Measurements from ENCODE around the gene HP1BP3.
"Not testable (repeated sequence)": the region's sequence is repeated elsewhere in the genome, so short reads cannot be mapped to it uniquely, and the experiment has no call there.

The HP1BP3 gene

DNA sequence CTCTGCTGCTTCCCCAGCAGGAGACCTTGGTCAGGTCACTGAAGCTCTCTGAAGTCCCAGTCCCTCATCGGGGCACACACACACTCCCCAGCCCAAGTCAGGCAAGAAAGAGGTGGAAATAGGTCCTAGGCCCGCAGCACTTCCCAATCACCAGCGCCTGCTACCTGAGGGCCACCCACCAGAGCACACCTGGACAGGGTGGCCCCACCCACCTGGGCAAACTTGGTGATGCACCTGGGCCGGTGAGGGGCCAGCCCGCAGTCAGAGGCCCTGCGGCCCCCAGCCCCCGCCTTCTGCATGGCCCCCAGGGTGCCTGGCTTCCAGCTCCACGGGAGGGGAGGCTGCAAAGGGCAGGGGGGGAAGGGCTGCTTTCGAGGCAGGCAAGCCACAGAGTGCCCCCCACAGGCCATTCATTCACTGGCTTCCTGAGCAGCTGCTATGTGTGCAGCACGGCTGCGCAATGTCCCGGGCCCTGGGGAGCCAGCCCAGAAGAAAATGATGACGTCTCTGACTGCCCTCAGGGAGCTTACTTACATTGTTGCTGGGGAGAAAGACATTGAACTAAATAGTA is 59.3 kb downstream of the HP1BP3 start:
- no peak for DNase-seq

DNA sequence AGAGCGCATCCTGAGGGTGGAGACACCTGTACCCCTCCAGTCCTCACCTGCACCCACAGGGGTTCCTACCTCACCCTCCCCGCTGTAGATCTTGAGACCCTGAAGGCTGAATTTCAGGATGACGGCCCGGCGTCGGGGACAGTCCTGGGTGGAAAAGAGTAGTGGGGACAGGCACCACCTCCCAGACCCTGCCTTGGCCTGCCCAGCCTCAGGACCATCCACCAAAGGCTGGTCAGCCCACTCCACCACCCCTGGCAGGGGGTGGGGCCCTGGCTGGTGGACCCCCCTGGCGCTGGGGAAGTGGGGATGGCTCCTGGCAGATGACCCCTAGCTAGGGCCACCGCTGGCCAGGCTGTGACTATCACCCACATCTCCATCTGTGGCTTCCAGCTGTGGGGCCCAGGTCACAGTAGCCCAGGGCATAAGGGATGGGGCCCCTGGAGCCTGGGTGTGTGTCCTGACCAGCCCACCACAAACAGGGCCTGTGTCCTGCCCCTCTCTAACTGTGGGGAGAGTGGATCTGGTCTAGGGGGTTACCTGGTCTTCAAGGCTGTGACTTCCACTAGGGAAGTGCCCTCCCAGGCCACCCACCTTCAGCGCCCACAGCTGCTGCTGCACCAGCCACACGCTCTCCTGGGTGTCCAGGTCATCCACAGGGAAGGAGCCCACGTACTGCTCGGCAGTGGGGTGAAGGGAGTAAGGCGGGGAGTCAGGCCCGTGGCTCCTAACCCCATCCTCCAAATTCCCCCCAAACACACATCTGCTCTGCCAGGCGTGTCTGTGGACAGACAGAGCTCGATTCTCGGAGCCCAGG is 60.0 kb downstream of the HP1BP3 start:
- no peak for DNase-seq

DNA sequence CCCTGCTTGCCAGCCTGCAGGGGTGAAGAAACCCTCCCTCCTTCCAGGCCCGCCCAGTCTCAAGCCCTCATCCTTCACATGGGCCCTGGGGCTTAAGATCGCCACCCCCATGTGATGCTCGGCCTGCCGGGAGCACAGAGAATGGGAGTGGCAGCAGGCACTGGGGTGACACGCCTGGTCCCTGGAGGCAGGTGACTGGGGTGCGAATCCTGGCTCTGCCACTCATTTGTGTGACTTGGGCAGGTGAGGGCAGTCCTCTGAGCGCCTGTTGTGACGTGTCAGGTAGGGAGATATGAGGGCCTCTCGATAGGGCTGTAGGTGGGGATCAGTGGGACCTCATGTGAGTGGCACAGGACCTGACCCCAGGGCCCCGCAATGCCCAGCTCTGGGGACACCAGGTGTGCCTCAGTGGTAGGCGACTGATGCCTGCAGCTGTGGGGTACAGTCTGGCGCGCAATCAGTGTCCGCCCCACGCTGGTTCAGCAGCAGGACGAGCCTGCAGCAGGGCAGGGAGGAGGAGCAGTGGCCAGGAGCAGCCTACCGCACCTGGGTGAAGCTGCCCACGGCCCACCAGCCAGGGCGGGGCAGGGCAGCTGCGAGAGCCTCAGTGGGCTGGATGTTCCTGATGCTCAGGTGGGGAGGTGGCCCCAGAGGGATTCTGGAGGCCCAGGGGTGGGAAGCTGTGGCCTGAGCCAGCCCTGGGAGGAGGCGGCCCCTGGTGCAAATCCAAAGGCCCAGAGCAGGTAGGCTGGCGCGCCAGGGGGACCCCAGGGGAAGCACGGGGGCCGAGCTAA is 60.8 kb downstream of the HP1BP3 start:
- DNase-seq: no peak

DNA sequence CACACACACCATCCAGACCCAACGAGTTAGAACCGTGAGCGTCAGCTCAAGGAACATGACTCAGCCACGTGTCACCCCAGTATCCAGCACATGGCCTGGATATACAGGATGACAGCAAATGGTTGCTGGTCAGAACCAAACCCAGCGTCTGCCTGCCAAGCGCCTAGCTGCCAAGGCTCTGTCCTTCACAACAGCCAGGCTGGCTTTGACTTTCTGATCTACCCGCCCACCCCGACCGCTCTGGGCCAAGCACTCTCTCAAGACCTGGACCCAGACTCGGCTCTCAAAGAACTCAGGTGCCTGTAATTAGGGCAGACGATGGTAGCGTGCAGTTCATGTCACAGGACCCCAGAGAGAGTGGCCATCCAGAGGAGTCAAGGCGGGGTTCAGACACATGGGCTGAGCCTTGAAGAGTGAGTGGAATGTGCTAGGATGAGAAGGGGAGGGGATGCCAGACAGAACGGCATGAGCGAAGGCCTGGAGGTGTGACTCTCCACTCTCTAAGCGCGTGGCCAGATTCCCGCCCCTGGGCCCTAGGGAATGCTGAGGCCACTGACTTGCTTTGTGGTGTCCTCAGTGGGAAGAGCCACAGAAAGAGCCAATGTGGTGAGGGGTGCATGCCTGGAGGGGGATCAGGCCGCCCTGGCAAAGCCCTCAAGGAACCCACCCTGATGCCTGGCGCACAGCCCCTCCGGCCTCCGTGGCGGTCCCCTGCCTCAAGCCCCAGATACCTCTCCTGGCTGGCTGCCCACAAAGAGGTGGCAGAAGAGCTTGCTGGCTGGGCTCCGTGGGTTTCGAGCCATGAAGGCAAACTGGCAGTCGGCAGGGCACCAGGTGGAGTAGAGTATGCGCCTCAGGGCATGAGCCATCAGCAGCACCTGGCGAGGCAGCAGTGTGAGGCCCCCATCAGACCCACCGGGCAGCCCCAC is 61.7 kb downstream of the HP1BP3 start:
- DNase-seq: no peak

DNA sequence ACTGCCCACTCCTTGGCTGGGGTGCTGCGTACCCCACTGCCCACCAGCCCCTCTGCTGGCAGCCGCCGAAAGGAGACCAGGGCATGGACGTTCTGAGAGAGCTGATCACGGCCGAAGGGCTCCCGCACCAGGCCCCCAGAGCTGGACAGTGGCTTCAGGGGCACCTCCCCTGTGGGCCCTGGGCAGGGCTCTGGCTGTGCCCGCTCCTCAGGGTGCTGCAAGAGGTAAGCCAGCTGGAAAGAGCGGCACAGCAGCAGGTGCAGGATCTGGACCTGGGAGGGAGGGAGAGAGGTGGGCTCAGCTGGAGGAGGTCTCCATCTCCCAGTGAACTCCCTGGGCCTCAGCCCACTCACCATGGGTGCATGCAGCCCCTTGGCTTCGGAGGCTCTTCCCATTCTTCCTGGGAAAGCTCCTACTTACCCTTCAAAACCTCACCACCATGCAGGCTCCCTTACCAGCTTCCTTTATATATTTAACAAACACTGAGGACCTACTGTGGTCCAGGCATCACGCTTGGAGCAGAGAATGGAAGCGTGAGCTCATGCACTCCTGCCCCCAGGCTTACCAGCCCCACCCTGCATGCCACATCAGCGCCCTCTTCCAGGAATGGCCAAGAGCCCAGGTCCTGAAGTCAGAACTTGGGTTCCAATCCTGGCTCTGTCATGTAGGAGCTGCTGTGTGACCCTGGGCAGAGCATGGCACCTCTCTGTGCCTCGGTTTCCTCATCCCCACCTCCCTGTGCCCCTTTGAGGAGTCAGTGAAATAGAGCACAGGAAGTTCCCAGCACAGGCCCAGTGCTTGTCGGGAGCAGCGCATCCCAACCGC is 62.5 kb downstream of the HP1BP3 start:
- no peak for DNase-seq

DNA sequence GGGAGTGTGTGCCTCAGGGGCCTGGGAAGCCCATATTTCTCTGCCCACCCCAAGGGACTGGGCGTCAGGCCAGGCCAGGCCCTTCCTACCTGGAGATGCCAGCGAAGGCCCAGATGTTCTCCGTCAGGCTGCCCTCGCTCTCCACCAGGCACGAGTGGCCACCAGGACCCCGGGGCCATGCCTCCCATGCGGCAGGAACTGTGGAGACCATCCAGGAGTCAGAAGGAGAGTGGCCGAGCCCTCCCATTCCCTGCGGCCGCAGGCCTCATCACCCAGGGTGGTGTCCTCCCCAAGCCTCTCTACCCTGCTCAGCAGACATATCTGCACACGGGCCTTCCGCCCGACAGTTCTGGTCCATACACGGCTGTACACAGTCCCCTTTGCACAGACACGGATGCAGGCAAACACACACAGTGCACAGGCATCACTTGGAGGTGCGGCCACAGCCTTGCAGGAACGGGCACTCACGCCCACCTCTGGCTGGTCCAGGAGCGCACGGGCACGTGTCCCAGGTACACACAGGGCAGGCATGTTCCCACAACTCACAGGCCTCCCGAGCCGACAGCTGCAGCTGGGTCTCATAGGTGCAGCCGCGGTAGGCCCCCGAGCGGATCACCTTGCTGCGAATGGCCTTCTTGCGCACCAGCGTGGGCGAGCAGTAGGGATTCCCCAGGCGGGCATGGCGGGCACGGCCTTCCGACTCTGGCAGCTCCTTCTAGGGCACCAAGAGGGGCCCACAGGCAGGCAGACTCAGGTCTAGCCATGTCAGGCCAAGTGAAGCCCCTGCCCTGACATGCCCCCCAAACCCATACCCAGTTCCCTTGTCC is 63.4 kb downstream of the HP1BP3 start:
- DNase-seq: no peak

DNA sequence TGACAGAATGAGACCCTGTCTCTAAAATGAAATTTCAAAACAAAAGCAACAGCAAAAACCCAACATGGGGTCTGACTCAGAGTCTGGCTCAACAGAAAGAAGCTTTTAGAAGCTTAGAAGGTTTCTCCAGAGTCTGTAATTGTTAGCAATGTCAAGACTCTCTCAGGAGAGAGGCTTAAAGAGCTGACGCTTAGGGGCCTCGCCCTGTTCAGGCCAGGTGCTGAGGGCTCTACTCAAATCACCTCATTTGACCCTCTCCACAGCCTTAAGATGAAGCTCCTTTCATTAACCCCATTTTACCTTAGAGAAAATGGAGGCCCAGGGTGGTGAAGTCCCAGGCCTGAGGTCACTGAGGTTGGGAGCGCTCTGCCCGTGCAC is 64.0 kb downstream of the HP1BP3 start:
- no peak for DNase-seq

DNA sequence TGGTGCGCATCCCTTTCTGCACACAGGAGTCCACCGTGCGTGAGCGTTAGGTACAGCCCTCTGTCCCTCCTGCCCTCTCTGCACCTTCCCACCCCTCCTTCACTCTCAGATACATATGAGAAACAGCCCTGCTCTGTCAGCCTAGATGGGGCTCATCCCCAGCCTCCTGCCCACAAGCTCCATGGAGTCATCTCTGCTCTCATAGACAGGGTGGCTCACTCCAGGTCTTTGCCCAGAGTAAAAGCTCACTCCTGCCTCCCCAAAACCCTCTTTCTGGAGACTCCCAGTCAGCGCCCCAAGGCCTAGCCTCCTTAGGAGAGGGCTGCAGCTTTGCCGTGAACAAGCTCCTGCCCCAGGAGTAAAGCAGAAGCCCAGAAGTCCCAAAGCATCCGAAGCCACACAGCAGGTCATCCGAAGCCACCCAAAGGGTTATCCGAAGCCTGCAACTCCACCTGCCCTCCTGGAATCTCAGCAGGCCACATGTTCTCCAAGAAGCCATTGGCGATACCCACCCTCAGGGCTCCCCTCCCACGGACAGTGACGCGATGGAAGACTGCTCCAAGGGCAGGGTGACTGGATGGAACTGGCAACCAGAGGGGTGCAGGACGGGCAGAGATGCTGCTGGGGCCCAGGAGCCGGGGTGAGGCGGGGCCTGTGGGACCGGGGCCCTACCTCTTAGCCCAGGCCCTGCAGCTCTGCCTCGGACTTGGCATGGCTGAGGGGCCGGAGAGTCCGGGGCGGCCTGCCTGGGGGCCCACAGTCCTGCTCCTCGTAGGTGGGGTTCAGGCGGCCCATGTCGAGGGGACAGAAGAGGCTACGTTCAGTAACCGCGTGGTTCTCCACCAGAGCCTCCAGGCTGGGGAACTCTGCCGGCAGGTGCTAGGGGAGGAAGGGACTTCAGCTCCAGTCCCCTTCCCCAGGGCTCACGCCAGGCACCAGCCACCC is 65.7 kb downstream of the HP1BP3 start:
- DNase-seq: no peak

DNA sequence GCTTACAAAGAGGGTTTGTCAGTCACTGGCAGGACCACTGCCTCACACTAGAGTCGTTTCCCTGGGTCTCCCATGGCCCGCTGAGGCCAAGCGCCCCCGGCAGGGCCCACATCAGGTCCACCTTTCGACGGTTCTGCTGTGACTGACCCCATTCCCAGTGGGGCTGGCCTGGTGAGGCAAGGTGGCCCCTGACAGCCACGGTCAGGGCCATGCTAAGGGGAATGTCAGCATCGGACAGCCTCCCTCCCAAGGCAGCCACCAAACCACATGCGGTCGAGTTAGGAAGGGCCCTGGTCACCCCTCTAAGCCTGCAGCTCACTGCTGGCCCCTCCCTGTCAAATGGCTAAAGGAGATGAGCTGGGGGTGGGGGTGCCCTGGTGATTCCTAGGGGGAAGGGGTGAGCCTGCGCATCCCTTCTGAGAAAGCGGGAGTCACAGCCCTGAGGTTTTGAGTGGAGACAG is 66.4 kb downstream of the HP1BP3 start:
- no peak for DNase-seq

DNA sequence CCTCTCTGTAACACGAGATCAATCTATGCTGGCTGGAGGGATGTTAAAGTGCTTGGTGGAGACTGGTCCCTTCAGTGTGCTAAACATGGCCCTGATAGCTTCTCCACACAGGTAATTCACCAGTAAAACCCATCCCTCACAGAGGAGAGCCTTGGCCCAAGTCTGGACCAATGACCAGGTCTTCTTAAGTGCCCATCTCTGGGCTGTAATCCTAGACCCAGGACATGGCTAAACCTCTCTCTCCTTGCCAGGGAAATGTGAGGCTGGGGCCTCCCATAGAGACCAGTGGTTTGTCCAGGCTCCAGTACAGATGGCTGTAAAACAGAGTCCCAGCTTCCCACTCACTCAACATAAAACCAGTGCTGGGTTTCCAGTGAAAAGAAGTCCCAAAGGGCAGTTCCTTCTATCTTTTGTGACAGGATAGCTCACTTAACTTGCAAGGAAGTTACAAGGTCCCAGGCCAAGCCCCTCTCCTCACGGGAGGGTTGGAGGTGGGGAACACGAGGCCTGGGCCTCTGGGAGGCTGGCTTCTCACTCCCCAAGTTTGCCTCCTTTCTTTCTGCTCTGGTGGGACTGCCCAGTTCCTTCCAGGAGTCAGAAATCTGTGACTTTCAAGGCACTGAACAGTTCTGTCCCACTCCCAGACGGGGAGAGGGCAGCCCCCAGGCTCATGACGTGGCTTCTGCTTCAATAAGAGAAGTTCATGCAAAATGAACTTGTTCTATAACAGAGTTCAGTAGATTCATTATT is 67.1 kb downstream of the HP1BP3 start:
- no peak for DNase-seq

DNA sequence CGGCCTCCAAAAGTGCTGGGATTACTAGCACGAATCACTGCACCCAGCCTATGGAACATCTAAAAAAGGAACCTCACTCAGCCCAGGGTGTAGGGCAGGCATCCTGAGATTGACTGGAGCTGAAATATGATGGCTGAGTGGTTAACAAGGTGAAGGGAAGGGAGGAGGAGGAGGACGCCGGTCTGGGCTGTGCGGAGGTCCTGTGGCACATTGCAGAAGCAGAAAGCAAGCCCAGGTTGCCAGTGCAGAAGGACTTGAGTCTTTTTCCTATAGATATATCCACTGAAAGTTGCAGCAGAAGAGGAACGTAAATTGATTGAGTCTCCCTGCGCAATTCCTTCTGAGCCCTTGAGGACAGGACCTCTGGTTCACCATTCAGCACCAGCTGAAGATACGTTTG is 67.8 kb downstream of the HP1BP3 start:
- DNase-seq: no peak

DNA sequence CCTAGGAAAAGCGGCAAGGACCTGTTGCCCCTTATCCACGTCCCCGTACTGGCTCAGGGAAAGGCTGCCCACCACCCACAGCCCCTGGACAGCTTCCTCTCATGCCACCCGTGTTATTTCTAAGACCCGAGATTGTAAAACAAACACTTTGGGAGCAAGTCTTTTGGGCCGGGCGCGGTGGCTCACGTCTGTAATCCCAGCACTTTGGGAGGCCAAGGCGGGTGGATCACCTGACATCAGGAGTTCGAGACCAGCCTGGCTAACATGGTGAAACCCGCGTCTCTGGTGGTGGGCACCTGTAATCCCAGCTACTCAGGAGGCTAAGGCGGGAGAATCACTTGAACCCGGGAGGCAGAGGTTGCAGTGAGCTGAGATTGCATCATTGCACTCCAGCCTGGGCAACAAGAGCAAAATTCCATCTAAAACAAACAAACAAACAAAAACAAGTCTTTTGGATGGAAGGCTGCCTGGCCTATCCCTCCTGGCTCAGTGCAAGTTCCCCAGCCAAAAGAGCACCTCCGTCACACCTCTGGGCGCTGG is 68.7 kb downstream of the HP1BP3 start:
- not testable (repeated sequence) for DNase-seq

DNA sequence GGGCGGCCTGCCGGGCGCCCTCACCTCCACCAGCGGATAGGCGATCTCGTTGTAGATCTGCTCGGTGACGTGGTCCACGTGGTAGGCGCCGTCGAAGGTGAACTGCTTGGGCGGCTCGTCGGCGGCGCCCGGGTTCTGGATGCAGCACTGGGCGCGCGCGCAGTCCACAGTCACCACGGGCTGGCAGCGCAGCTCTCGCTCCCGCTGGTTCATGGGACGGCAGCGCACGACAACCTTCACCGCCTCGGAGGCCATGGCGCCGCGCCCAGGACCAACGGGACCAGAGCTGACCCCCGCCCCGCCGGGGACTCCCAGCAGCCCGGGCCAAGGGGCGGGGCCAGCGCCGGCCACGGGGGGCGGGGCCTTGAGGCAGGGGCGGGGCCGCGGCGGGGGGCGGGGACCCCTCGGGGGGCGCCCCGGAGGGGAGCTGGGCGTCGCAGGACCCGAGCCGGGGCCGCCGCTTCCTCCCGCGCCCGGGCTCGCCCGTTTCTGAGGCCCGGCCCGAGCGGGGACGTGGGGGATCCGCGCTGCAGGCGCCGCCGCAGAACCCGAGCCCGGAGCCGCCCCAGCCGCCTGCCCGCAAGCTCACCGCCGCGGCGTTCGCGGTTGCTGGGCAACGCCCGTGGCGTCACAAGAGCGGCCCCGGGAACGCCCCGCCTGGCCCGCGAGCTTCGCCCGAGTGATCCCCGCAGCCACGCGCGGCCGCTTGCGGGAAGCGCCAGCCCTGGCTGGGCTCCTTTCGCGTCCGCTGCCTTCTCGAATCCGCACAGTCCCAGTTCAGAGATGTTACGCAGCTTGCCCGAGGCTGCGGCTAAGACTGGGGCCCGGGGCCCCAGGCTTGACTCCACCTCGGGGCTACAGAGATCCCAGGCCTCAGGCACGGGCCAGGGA is 69.4 kb downstream of the HP1BP3 start, which contains the start of gene KIF17:
Gene KIF17 (minus strand): TSS at position 556 of the 891 bp plus-strand sequence. CDS start 301 bp downstream, at position 255.
- peak in 39 of 56 donors; percentile 8 to 78 (median 42) for DNase-seq

DNA sequence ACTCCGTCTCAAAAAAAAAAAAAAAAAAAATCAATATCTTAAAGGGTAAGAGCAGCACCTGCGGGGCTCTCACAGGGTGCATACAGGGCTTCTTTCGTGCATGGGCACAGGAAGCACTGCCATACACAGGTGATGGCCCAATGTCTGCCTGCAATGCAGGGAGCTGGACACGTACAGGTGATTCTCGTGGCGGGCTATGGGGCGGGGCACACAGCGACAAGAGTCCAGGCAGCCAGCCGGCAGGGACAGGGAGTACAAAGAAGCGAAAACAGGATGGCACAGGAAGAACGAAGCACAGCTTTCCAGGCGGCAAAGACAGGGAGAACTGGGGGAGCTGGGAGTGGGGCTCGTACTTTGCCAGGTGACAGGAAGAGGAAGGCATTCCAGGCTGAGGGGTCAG is 70.9 kb downstream of the HP1BP3 start:
- DNase-seq: no peak

DNA sequence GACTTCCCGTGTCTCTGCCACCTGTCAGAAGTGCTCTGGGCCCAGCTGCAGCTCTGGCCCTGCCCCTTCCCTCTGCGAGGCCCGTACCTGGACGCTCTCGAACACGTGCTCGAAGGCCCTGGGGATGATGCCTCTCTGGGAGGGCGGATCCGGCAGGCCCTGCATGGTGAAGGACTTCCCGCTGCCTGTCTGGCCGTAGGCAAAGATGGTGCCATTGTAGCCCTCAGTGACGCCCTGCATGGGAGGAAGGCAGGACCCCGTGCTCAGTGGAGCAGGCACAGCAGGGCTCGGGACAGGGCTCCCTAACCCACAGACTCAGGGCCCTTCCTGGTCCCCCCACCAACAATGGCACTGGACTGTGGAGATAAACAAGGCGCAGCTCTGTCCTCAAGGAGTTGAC is 71.7 kb downstream of the HP1BP3 start:
- DNase-seq: no peak

DNA sequence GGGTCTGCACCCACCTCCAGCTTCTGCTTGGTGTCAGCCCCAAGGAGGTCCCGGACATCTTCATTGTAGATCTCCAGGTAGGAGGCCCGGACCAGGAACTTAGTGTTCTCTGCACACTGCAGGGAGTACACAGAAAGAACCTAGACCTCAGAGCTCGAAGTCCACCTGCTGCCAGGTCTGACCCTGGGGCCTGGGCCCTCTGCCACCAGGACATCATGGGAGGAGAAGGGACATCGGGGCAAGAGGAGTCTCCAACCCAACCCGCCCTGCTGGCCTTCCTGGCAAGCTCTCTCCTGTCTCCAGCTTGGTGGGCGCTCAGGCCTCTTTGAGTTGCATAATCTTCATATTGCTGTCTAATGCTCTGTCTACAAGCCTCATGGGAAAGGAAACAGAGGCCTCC is 73.7 kb downstream of the HP1BP3 start:
- DNase-seq: no peak
